Spleen (tissue), 7 donors: Measurements from ENCODE around the gene TMEM119.

Experiments
- POLR2AphosphoS5 ChIP-seq, 3 donors: sonication (generic); formaldehyde crosslinking; IDR thresholded peaks; one replicate each; pipeline ENCODE4 v1.5.1; 2017; ENCODE audit warnings: antibody characterized with exemption in 3 of 3
- TF ChIP-seq, protein P1 (sequence below), 11 experiments: fragments of 200-600 bp in 7 of 11; fragments of 450-650 bp in 4 of 11; sonication (generic) in 4 of 11; IDR thresholded peaks in 8 of 11; conservative IDR thresholded peaks in 3 of 11; 1 replicate in 7 of 11; 2 replicates in 4 of 11; pipeline versions ENCODE4 v1.4.0 to v1.8.0; 2016 to 2021; ENCODE audit warnings: antibody characterized with exemption in 11 of 11, inconsistent platforms in 4 of 11, mild to moderate bottlenecking in 1 of 11
- donor health status: DM: no; HTN: no; CAD: no; lungs with moderate emphysema.
- donor health status: DM: no; HTN: no; CAD: no.
- donor health status: DM: no; HTN: no; CAD: no.

DNA sequence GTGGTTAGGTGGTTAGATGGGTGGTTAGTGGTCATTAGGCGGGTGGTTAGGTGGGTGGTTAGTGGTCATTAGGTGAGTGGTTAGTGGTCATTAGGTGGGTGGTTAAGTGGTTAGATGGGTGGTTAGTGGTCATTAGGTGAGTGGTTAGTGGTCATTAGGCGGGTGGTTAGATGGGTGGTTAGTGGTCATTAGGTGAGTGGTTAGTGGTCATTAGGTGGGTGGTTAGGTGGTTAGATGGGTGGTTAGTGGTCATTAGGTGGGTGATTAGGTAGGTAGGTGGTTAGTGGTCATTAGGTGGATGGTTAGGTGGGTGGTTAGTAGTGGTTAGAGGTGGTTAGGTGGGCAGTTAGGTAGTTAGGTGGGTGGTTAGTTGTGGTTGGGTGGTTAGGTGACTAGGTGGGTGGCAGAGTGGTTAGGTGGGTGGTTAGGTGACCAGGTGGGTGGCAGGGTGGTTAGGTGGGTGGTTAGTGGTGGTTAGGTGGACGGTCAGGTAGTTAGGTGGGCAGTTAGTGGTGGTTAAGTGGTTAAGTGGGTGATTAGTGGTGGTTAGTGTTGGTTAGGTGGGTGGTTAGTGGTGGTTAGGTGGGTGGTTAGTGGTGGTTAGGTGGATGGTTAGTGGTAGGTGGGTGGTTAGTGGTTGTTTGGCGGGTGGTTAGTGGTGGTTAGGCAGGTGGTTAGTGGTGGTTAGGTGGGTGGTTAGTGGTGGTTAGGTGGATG is 8.0 kb upstream of the TMEM119 start:
- TF ChIP-seq, protein P1, sequence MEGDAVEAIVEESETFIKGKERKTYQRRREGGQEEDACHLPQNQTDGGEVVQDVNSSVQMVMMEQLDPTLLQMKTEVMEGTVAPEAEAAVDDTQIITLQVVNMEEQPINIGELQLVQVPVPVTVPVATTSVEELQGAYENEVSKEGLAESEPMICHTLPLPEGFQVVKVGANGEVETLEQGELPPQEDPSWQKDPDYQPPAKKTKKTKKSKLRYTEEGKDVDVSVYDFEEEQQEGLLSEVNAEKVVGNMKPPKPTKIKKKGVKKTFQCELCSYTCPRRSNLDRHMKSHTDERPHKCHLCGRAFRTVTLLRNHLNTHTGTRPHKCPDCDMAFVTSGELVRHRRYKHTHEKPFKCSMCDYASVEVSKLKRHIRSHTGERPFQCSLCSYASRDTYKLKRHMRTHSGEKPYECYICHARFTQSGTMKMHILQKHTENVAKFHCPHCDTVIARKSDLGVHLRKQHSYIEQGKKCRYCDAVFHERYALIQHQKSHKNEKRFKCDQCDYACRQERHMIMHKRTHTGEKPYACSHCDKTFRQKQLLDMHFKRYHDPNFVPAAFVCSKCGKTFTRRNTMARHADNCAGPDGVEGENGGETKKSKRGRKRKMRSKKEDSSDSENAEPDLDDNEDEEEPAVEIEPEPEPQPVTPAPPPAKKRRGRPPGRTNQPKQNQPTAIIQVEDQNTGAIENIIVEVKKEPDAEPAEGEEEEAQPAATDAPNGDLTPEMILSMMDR (IDR thresholded peaks at IDR 0.05 in 8 of 11, conservative IDR thresholded peaks at IDR 0.05 in 3 of 11), result no peak
- TF ChIP-seq POLR2AphosphoS5 (IDR thresholded peaks at IDR 0.05), result no peak
